SK-N-SH (cell line): ENCODE measurements around the gene DNAJC1. TPM values are rescaled to one million over a fixed set of nuclear protein-coding genes. Genes with fewer than 3 reads are reported as not detected.
A peak's percentile ranks its signal among the peaks of the same experiment; 100 is the strongest.

ENCODE experiments used
- CTCF ChIA-PET: fragments of 300-600, 350-600 bp; formaldehyde crosslinking; extraction: SDS; loops from one replicate; lab custom pipeline; 2021; lab: Yijun Ruan, JAX
- POLR2A ChIA-PET: fragments of 350-600 bp; sonication (Branson Sonifier 250); formaldehyde crosslinking; extraction: SDS; loops from one replicate; lab custom pipeline; 2020; ENCODE audit warnings: antibody characterized with exemption, inconsistent platforms; lab: Yijun Ruan, JAX
- DNase-seq: peaks from one replicate; pipeline ENCODE4 v3.0.0; 2012
- H2AFZ ChIP-seq: fragments of 200-600 bp; sonication (generic); 2 replicates; pipeline ENCODE4 v1.8.1; 2016; ENCODE audit warnings: antibody characterized with exemption, mild to moderate bottlenecking, low read depth
- H3F3A ChIP-seq: fragments of 200-600 bp; sonication (generic); replicated peaks from 2 replicates; pipeline ENCODE3; 2016; ENCODE audit warnings: antibody characterized with exemption, mild to moderate bottlenecking; ENCODE audit not compliant: insufficient read depth
- H3K27ac ChIP-seq, 2 experiments: fragments of 200-500 bp in 1 of 2; fragments of 200-600 bp in 1 of 2; sonication (Bioruptor generic) in 1 of 2; sonication (generic), shearing (Covaris generic) in 1 of 2; 2 replicates each; pipeline versions ENCODE4 v1.5.1 to v1.6.1; 2014 to 2016; ENCODE audit warnings: low read depth in 2 of 2, inconsistent platforms in 1 of 2, low read length in 1 of 2, mild to moderate bottlenecking in 1 of 2, mixed read lengths in 1 of 2
- H3K27me3 ChIP-seq: fragments of 200-600 bp; sonication (generic), shearing (Covaris generic); 2 replicates; pipeline ENCODE4 v1.6.1; 2016; ENCODE audit warnings: mixed run types; ENCODE audit not compliant: insufficient read depth
- H3K36me3 ChIP-seq, 2 experiments: fragments of 200-500 bp in 1 of 2; fragments of 200-600 bp in 1 of 2; sonication (Bioruptor generic) in 1 of 2; sonication (generic) in 1 of 2; replicated peaks in 1 of 2; 2 replicates each; pipeline versions ENCODE3 to v1.5.1; 2014 to 2016; ENCODE audit warnings: low read length in 1 of 2, mild to moderate bottlenecking in 1 of 2; ENCODE audit not compliant: insufficient read depth in 2 of 2, control insufficient read depth in 1 of 2
- H3K4me1 ChIP-seq, 2 experiments: fragments of 200-500 bp in 1 of 2; fragments of 200-600 bp in 1 of 2; sonication (Bioruptor generic) in 1 of 2; sonication (generic), shearing (Covaris generic) in 1 of 2; 2 replicates each; pipeline versions ENCODE4 v1.5.1 to v1.6.1; 2014 to 2016; ENCODE audit warnings: low read depth in 1 of 2, low read length in 1 of 2, mixed run types in 1 of 2; ENCODE audit not compliant: insufficient read depth in 2 of 2, control insufficient read depth in 1 of 2
- H3K4me2 ChIP-seq: fragments of 200-600 bp; sonication (generic), shearing (Covaris generic); 2 replicates; pipeline ENCODE4 v1.6.1; 2017; ENCODE audit warnings: mixed run types
- H3K4me3 ChIP-seq, 2 experiments: fragments of 200-500 bp in 1 of 2; fragments of 200-600 bp in 1 of 2; sonication (Bioruptor generic) in 1 of 2; sonication (generic), shearing (Covaris generic) in 1 of 2; 2 replicates each; pipeline versions ENCODE4 v1.5.1 to v1.8.1; 2014 to 2016; ENCODE audit warnings: low read depth in 2 of 2, inconsistent platforms in 1 of 2, low read length in 1 of 2, mild to moderate bottlenecking in 1 of 2, mixed read lengths in 1 of 2, moderate library complexity in 1 of 2
- H3K79me2 ChIP-seq: fragments of 200-600 bp; sonication (generic); 2 replicates; pipeline ENCODE4 v1.8.1; 2017; ENCODE audit warnings: mild to moderate bottlenecking; ENCODE audit not compliant: insufficient read depth
- H3K9ac ChIP-seq: fragments of 200-600 bp; sonication (generic); 2 replicates; pipeline ENCODE4 v1.6.1; 2017; ENCODE audit warnings: mixed run types
- H3K9me2 ChIP-seq: fragments of 200-600 bp; sonication (generic); 2 replicates; pipeline ENCODE4 v1.6.1; 2017; ENCODE audit warnings: mixed run types
- H3K9me3 ChIP-seq: fragments of 200-600 bp; sonication (generic); 2 replicates; pipeline ENCODE4 v1.6.1; 2017; ENCODE audit warnings: mixed run types, mild to moderate bottlenecking, moderate library complexity
- H4K20me1 ChIP-seq: fragments of 200-600 bp; sonication (generic); 2 replicates; pipeline ENCODE4 v1.6.1; 2017; ENCODE audit warnings: mild to moderate bottlenecking, mixed run types; ENCODE audit not compliant: insufficient read depth
- CHD2 ChIP-seq: fragments of 150-350 bp; IDR thresholded peaks from 2 replicates; pipeline ENCODE4 v1.6.1; 2018; ENCODE audit warnings: low read length; ENCODE audit not compliant: partially characterized antibody
- ELF1 ChIP-seq: IDR thresholded peaks from 2 replicates; pipeline ENCODE4 v1.4.0; 2012
- EP300 ChIP-seq, 2 experiments: IDR thresholded peaks; 2 replicates each; pipeline versions ENCODE4 v1.4.0 to v1.6.1; 2012; ENCODE audit warnings: borderline replicate concordance in 1 of 2, low read depth in 1 of 2, low read length in 1 of 2
- FOSL2 ChIP-seq: IDR thresholded peaks from 2 replicates; pipeline ENCODE4 v1.4.0; 2012; ENCODE audit warnings: low read depth, mild to moderate bottlenecking, moderate library complexity, borderline replicate concordance
- FOXM1 ChIP-seq: IDR thresholded peaks from 2 replicates; pipeline ENCODE4 v1.4.0; 2012; ENCODE audit warnings: low read depth, mild to moderate bottlenecking
- GABPA ChIP-seq: IDR thresholded peaks from 2 replicates; pipeline ENCODE4 v1.4.0; 2012; ENCODE audit warnings: low read depth, mild to moderate bottlenecking
- JUND ChIP-seq: IDR thresholded peaks from 2 replicates; pipeline ENCODE4 v1.4.0; 2012
- MEF2A ChIP-seq: IDR thresholded peaks from 2 replicates; pipeline ENCODE4 v1.4.0; 2012; ENCODE audit warnings: low read depth, borderline replicate concordance
- NFIC ChIP-seq: IDR thresholded peaks from 2 replicates; pipeline ENCODE4 v1.4.0; 2012; ENCODE audit warnings: borderline replicate concordance
- NRF1 ChIP-seq: IDR thresholded peaks from 2 replicates; pipeline ENCODE4 v1.6.1; 2012; ENCODE audit warnings: low read depth, mild to moderate bottlenecking, low read length
- RAD21 ChIP-seq: IDR thresholded peaks from 2 replicates; pipeline ENCODE4 v1.6.1; 2012; ENCODE audit warnings: mild to moderate bottlenecking, low read length
- RCOR1 ChIP-seq: fragments of 150-350 bp; IDR thresholded peaks from 2 replicates; pipeline ENCODE4 v1.6.1; 2017; ENCODE audit warnings: antibody characterized with exemption, low read length
- RFX5 ChIP-seq: IDR thresholded peaks from 2 replicates; pipeline ENCODE4 v1.6.1; 2012; ENCODE audit warnings: mild to moderate bottlenecking, improper control_type of control experiment, low read length
- RXRA ChIP-seq: IDR thresholded peaks from 2 replicates; pipeline ENCODE4 v1.4.0; 2012; ENCODE audit warnings: low read depth, mild to moderate bottlenecking, borderline replicate concordance
- SIN3A ChIP-seq: IDR thresholded peaks from 2 replicates; pipeline ENCODE4 v1.6.1; 2012; ENCODE audit warnings: low read depth, mild to moderate bottlenecking, low read length, moderate library complexity, borderline replicate concordance
- SMC3 ChIP-seq: IDR thresholded peaks from 2 replicates; pipeline ENCODE4 v1.6.1; 2012; ENCODE audit warnings: low read depth, low read length, improper control_type of control experiment
- TEAD4 ChIP-seq: IDR thresholded peaks from 2 replicates; pipeline ENCODE4 v1.4.0; 2012; ENCODE audit warnings: mild to moderate bottlenecking, borderline replicate concordance; ENCODE audit not compliant: insufficient read depth
- WGBS: methylation state at CpG from one replicate; pipeline ENCODE4 v1.1.6; 2017; ENCODE audit warnings: low lambda C conversion rate; 5-methylcytosine and 5-hydroxymethylcytosine counted together
- polyA plus RNA-seq, 3 experiments: library from polyadenylated mRNA; depleted of rRNA; stranded (reverse); fragments of >200 nt; gene quantifications; 2 replicates each; pipeline ENCODE4 v1.2.3, GENCODE V29; 2012
- TF ChIP-seq, protein P1 (sequence below): fragments of 150-350 bp; IDR thresholded peaks from 2 replicates; pipeline ENCODE4 v1.6.1; 2016; ENCODE audit warnings: mild to moderate bottlenecking, low read depth, low read length
- TF ChIP-seq, protein P2 (sequence below): IDR thresholded peaks from 2 replicates; pipeline ENCODE4 v1.6.1; 2012; ENCODE audit warnings: mild to moderate bottlenecking, low read depth, low read length, moderate library complexity
- TF ChIP-seq, protein P3 (sequence below): IDR thresholded peaks from 2 replicates; pipeline ENCODE4 v1.4.0; 2012; ENCODE audit warnings: low read depth, borderline replicate concordance
- TF ChIP-seq, protein P4 (sequence below): IDR thresholded peaks from 2 replicates; pipeline ENCODE4 v1.4.0; 2012; ENCODE audit warnings: low read depth
- TF ChIP-seq, protein P5 (sequence below): IDR thresholded peaks from 2 replicates; pipeline ENCODE4; 2012
- TF ChIP-seq, protein P6 (sequence below): fragments of 200-600 bp; sonication (generic); IDR thresholded peaks from 2 replicates; pipeline ENCODE4 v1.6.1; 2017; ENCODE audit warnings: antibody characterized with exemption, mild to moderate bottlenecking, moderate library complexity
- TF ChIP-seq, protein P7 (sequence below): fragments of 150-350 bp; IDR thresholded peaks from 2 replicates; pipeline ENCODE4 v1.6.1; 2017; ENCODE audit warnings: antibody characterized with exemption, low read length, low read depth, borderline replicate concordance

Gene DNAJC1
- polyA plus RNA-seq, 1 of the 3 experiments (the other 2 are of a cell fraction), result 9.3 TPM

DNA sequence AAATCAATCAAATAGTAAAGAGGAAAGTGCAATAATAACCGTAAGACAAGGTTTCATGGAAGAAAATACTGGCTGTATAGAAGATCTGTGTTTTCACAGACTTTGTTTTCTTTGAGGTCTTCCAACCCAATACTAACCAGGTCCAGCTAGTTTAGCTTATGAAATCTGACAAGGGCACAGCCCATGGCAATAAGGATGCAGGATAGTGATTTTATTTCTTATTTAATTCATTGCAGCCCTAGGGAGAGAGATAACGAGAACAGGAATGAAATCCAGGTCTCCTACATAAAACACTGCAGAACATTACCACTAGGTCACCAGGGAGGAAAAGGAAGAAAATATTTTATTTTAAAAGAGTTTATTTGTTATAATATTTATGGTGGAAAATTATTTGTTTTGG, 145.1 kb downstream of the DNAJC1 start:
- H3K9me2 ChIP-seq, result no peaks in the 10 kb centered on the region
- no peak overlapping the region for H3K9ac ChIP-seq
- no peaks in the 10 kb centered on the region for H3K27me3 ChIP-seq
- H3K79me2 ChIP-seq, result no peaks in the 10 kb centered on the region; the same call in 1 of the 2 replicates
- no peaks in the 10 kb centered on the region for H3K36me3 ChIP-seq
- H3K9me3 ChIP-seq, result no peaks in the 10 kb centered on the region
- peak; percentile 59 for DNase-seq
- no peaks in the 10 kb centered on the region for H4K20me1 ChIP-seq
- H3K4me2 ChIP-seq, result no peak overlapping the region
- H3K4me1 ChIP-seq, result no peaks in the 10 kb centered on the region; a peak in 1 of 4 replicates
- CTCF ChIA-PET, result interaction anchor here (0.9 kb wide), 1 partner anchor 67 kb away, joined by 3 read pairs; no protein-coding TSS in a partner anchor
- H3K27ac ChIP-seq, result peak overlapping the region in 1 of 2 experiments; percentile 30; a peak in 1 of 4 replicates
- no peak overlapping the region for H3K4me3 ChIP-seq
- POLR2A ChIA-PET, result no interaction called here
- 55% methylated on average over 2 of the region's 2 CpGs for WGBS
- H3F3A ChIP-seq, result no peaks in the 10 kb centered on the region
- H2AFZ ChIP-seq, result no peak overlapping the region
- no peak for TF ChIP-seq GABPA
- TF ChIP-seq FOXM1, result no peak
- TF ChIP-seq, protein P1, sequence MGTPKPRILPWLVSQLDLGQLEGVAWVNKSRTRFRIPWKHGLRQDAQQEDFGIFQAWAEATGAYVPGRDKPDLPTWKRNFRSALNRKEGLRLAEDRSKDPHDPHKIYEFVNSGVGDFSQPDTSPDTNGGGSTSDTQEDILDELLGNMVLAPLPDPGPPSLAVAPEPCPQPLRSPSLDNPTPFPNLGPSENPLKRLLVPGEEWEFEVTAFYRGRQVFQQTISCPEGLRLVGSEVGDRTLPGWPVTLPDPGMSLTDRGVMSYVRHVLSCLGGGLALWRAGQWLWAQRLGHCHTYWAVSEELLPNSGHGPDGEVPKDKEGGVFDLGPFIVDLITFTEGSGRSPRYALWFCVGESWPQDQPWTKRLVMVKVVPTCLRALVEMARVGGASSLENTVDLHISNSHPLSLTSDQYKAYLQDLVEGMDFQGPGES, result no peak
- TF ChIP-seq, protein P2, sequence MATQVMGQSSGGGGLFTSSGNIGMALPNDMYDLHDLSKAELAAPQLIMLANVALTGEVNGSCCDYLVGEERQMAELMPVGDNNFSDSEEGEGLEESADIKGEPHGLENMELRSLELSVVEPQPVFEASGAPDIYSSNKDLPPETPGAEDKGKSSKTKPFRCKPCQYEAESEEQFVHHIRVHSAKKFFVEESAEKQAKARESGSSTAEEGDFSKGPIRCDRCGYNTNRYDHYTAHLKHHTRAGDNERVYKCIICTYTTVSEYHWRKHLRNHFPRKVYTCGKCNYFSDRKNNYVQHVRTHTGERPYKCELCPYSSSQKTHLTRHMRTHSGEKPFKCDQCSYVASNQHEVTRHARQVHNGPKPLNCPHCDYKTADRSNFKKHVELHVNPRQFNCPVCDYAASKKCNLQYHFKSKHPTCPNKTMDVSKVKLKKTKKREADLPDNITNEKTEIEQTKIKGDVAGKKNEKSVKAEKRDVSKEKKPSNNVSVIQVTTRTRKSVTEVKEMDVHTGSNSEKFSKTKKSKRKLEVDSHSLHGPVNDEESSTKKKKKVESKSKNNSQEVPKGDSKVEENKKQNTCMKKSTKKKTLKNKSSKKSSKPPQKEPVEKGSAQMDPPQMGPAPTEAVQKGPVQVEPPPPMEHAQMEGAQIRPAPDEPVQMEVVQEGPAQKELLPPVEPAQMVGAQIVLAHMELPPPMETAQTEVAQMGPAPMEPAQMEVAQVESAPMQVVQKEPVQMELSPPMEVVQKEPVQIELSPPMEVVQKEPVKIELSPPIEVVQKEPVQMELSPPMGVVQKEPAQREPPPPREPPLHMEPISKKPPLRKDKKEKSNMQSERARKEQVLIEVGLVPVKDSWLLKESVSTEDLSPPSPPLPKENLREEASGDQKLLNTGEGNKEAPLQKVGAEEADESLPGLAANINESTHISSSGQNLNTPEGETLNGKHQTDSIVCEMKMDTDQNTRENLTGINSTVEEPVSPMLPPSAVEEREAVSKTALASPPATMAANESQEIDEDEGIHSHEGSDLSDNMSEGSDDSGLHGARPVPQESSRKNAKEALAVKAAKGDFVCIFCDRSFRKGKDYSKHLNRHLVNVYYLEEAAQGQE, result no peak
- TF ChIP-seq RXRA, result no peak
- TF ChIP-seq, protein P3, sequence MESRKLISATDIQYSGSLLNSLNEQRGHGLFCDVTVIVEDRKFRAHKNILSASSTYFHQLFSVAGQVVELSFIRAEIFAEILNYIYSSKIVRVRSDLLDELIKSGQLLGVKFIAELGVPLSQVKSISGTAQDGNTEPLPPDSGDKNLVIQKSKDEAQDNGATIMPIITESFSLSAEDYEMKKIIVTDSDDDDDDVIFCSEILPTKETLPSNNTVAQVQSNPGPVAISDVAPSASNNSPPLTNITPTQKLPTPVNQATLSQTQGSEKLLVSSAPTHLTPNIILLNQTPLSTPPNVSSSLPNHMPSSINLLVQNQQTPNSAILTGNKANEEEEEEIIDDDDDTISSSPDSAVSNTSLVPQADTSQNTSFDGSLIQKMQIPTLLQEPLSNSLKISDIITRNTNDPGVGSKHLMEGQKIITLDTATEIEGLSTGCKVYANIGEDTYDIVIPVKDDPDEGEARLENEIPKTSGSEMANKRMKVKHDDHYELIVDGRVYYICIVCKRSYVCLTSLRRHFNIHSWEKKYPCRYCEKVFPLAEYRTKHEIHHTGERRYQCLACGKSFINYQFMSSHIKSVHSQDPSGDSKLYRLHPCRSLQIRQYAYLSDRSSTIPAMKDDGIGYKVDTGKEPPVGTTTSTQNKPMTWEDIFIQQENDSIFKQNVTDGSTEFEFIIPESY, result no peak
- TF ChIP-seq RFX5, result no peak
- TF ChIP-seq CHD2, result peak; percentile 30
- TF ChIP-seq TEAD4, result no peak
- TF ChIP-seq, protein P4, sequence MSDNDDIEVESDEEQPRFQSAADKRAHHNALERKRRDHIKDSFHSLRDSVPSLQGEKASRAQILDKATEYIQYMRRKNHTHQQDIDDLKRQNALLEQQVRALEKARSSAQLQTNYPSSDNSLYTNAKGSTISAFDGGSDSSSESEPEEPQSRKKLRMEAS, result no peak
- TF ChIP-seq MEF2A, result no peak
- TF ChIP-seq, protein P5, sequence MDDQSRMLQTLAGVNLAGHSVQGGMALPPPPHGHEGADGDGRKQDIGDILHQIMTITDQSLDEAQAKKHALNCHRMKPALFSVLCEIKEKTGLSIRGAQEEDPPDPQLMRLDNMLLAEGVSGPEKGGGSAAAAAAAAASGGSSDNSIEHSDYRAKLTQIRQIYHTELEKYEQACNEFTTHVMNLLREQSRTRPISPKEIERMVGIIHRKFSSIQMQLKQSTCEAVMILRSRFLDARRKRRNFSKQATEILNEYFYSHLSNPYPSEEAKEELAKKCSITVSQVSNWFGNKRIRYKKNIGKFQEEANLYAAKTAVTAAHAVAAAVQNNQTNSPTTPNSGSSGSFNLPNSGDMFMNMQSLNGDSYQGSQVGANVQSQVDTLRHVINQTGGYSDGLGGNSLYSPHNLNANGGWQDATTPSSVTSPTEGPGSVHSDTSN, result no peak
- TF ChIP-seq RCOR1, result peak; percentile 73; the same call in 1 of the 2 replicates
- TF ChIP-seq NRF1, result no peak
- peak in 1 of 2 experiments; percentile 82; a peak in 2 of 4 replicates for TF ChIP-seq EP300 (IDR thresholded peaks at IDR 0.05; ENCODE audit: borderline replicate concordance in 1 of 2, low read depth in 1 of 2, low read length in 1 of 2)
- TF ChIP-seq, protein P6, sequence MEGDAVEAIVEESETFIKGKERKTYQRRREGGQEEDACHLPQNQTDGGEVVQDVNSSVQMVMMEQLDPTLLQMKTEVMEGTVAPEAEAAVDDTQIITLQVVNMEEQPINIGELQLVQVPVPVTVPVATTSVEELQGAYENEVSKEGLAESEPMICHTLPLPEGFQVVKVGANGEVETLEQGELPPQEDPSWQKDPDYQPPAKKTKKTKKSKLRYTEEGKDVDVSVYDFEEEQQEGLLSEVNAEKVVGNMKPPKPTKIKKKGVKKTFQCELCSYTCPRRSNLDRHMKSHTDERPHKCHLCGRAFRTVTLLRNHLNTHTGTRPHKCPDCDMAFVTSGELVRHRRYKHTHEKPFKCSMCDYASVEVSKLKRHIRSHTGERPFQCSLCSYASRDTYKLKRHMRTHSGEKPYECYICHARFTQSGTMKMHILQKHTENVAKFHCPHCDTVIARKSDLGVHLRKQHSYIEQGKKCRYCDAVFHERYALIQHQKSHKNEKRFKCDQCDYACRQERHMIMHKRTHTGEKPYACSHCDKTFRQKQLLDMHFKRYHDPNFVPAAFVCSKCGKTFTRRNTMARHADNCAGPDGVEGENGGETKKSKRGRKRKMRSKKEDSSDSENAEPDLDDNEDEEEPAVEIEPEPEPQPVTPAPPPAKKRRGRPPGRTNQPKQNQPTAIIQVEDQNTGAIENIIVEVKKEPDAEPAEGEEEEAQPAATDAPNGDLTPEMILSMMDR, result no peak
- TF ChIP-seq, protein P7, sequence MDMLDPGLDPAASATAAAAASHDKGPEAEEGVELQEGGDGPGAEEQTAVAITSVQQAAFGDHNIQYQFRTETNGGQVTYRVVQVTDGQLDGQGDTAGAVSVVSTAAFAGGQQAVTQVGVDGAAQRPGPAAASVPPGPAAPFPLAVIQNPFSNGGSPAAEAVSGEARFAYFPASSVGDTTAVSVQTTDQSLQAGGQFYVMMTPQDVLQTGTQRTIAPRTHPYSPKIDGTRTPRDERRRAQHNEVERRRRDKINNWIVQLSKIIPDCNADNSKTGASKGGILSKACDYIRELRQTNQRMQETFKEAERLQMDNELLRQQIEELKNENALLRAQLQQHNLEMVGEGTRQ, result no peak
- TF ChIP-seq SIN3A, result no peak
- no peak; the same call in 1 of the 2 replicates for TF ChIP-seq RAD21
- TF ChIP-seq SMC3, result no peak
- TF ChIP-seq ELF1, result no peak
- no peak for TF ChIP-seq JUND
- TF ChIP-seq NFIC, result no peak
- no peak for TF ChIP-seq FOSL2
